Tongue (tissue), 2 donors: ENCODE results near the gene ESYT2. TPM values are rescaled to one million over a fixed set of nuclear protein-coding genes. Genes with fewer than 3 reads are reported as not detected.

Experiments
- DNase-seq: peaks from one replicate; pipeline ENCODE4 v3.0.0-alpha.2; 2015
- total RNA-seq: library from RNA; depleted of rRNA; stranded (reverse); fragments of >200 nt; gene quantifications from one replicate; pipeline ENCODE4 v1.2.3, GENCODE V29; 2014

Gene ESYT2
- total RNA-seq, 1 donor from 2014 or later: 119 TPM

DNA sequence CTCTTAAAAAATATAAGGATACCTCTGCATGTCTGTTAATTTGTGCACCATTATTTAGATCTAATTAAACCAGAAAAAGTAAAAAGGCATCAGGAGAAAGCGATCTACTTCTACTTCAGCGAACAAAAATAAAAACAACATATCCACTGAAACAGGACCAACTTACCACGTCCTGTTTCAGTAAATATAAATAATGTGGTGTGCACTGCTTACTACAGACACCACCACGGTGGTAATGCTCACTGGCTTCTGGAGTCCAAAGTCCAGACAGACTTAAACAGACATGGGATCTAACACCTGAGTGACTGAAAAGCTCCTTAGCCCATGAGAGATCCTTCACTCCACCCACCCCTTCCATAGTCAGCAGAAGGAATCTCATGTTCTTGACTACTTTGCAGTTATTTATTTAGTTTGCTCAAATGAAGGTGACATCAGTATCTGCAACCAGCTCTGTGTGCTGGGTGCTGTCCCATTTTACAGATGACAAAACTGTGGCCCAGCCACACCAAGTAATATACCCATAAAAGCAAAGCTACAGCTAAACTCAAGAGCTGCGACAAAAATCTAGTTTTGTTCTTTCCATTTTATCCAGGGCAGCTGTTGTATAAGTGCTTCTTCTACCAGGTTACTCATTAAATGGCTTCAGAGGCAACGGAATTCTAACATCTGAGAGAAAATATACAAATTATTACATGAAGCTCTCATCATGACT lies 62.6 kb downstream of the ESYT2 start:
- no peak for DNase-seq

DNA sequence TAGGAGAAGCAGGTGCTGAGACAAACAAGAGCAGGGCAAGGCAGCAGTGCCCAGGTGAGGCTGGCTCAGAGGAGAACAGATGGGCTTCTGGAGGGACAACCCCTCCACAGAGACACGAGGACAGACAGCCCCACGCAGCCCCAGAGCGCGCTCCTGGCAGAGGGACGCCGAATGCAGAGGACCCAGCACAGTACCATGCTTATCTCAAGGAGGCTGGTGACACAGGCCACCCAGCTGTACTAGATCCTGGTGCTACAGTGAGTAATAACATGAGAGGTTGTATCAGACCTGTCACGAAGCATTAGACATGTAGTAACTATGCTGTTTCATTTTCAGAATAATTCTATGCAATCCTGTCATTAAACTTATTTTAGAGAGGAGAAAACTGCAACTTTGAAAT lies 64.3 kb downstream of the ESYT2 start:
- DNase-seq: no peak

DNA sequence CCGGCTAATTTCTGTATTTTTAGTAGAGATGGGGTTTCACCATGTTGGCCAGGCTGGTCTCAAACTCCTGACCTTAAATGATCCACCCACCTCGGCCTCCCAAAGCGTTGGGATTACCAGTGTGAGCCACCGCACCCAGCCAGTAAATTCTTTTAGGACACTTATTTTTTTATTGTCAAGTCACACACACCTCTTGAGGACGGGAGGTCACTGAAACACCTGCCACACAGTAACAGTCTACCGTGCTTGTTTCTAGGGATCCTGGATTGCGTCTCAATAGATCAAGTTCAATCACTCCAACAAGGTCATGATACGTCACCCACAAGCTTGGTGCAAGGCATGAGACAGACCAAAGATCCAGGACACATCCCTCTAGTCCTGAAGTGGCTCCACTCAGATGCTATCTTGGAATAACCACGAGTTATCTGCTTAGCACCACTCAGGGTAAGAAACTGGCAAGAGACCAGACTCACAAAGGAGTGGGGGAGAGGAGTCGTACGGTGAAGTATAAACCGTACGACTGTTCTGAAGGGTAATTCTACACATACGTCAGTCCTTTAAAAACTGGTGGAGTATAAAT lies 65.8 kb downstream of the ESYT2 start:
- DNase-seq: no peak

DNA sequence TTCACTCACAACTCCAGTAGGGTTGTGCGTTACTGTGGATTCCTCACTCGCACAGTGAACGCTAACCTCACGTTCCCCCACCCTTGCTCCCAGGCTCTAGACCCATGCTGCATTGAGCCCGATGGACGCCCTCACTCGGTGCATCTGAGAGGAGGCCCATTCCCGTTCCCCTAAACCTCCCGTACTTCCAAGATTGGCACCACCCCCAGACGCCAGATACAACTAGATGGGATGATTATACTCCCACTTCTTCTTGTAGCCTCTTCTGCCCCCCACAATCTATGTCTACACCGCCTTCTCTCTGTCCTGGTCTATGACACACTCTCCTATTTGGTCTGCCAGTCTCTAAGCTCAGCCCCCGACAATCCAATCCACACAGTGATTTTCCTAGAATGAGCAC lies 67.4 kb downstream of the ESYT2 start:
- no peak for DNase-seq

DNA sequence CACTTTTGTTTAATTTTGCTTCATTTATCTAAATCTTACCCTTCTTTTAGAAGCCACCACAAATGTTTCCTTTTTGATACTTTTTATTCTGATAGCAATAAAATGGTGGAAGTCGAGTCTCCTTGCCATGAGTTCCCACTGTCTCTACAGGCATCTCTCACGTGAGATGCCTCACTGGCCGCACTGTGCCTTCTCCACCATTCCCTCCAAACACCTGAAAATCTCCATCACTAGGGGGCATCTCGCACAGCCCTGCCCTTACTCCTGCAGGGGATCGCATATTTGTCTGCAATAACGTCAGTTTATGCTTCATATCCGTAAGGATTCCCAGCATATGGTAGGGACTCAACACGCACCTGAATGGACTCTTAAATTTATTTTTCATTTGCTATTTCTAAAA lies 68.4 kb downstream of the ESYT2 start:
- DNase-seq: no peak

DNA sequence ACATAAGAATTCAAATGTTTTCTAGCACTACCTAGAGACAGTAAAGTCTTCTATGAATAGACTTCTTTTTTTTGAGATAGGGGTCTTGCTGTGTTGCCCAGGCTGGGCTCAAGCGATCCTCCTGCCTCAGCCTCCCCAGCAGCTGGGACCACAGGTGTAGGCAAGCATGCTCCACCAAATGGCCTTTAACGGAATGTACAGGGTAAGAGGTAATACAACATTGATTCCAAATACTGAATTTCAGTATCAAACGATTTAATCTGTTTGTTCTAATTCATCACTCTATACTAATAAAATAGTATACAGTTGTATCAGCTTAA lies 68.9 kb downstream of the ESYT2 start:
- DNase-seq: no peak

DNA sequence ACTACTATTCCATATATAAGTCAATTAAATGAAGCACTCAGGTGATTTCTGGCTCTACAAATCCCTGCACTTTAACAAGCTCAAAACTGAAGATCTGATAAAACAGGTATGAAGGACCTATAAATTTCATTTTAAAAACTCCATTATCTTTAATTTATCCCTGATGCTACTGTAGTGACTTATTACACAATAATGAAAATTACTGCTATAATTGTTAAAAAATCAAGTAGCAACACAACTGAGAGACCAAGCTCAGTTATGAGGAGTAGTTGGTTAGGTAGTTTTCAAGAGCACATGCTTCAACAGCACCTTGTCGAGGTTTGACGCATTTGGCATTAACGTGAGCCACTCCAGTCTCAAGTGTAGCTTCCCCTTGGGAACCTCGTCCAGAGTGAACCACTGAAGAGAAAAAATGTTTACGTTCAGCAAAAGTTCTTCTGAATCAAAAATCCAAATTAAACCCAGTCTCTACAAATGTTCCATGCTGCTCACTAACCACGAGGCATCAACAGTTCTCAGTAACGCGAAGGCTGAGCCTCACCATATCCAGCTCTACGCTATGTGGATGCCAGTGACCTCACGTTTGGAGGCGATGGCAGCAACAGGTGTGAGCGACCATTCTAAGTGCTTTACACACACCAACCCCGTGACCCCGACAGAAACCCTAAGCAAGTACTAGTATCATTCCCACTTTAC lies 69.4 kb downstream of the ESYT2 start:
- no peak for DNase-seq

DNA sequence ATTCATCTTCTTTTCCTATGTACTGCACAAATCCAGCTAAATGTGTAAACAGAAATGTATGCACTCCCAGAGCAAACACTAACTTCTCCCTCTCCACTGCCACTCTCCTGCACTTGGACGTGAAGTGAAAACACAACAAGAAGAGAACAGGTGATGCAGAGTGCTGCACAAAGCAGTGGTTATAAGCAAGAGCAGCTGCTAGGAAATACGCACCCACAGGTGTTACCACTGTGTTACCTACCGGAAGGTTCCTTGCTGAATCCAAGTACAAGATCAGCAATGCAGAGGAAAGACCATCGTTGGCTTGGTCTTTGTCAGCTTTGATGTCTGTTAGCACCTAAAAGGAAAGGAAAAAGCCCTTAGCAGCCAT lies 70.1 kb downstream of the ESYT2 start:
- no peak for DNase-seq

DNA sequence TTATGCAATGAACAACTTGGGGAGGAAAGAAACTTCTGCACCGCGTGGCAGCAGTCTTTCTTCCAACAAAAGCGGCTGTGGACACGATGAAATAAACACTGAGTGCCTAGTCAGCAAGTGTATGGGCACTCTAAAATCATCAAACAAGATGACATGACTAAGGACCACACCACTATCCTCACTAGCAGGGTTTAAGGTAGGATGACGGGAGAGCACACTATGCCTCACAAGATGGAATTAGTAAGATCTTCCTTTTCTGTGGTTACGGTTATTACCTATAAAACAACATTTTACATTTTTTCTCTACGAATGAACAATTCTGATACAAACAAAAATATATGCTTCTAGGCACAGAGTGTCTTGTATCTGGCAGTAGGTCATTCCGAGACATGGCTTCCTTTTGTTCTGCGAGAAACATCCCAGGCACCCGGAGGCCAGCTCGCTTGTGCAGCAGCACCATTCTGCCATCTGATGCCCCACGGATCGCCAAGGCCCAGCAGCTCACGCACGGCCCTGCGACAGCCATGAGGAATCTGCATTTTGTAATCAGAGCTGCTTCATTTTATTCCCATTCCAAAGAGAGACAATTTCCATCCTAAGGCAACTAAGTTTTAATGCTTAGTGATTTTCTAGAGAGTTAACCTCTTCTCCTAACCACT lies 70.6 kb downstream of the ESYT2 start:
- no peak for DNase-seq

DNA sequence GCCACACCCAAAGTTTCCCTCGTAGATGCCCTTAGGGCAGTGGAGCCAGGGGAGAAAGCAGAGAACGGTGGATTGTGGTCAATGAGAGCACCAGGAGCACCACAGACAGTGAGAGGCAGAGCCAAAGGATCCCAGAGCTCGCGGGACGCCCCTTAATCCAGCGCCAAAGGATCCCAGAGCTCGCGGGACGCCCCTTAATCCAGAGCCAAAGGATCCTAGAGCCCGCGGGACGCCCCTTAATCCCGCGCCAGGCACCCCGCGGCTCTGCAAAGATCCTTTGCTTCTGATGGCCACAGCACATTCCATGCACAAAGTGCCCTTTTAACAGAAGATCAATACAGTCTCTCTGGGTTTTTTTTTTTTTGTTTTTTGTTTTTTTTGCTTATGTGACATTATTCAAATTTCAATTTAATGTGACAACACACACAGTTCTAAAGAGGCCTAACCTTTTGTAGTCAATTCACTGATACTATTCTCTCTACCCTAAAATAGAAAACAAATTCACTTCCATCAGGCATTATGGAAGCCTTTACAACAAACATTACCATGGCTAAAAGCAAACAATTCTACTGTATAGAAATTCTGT lies 71.8 kb downstream of the ESYT2 start:
- no peak for DNase-seq

DNA sequence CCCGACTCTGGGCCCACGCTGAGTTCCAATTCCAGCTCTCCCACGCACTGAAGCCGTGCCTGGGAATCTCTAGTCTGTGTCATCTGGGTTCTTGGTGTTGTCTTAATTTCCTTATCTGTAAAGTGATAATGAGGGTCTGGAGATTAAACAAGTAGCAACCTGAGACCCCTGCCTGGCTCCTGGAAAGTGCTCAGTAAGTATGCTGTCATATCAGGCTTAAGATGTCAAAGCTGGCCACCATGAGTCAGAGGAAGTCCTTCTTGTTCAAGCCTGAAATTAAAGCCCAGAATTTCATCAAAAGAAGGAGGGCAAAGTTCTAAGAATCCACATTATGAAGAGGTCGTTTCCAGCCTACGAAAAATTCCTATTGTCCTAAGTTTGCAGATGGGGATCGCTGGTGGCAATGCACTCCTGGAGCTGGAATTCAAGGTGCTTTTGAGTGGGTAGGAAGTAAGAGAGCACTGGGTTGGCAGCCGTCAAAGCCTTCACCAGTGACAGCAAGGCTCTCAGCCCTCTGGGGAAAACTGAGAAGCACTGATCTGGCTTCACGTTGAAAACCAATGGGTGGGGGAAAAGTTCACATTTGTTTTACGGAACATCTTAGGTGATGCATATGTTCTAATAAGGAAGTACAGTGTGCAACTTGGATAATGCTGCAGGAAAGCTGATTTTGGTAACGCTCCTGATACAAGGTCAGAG lies 74.4 kb downstream of the ESYT2 start:
- no peak for DNase-seq

DNA sequence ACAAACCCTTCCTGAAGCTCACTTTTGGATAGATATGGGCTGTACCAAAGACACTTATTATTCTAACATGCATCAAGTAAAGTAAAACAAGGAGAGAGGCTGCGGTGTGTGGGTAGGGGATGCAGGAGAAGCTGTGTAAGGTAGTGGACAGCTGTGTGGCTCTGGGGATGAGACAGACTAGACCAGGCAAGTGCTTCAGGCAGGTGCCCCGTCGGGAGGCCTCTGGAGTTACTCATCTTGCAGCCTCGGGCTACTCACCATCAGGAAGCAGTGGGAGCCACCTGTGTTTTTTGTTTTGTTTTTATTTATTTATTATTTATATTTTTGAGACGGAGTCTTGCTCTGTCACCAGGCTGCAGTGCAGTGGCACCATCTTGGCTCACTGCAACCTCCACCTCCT lies 75.4 kb downstream of the ESYT2 start:
- DNase-seq: no peak

DNA sequence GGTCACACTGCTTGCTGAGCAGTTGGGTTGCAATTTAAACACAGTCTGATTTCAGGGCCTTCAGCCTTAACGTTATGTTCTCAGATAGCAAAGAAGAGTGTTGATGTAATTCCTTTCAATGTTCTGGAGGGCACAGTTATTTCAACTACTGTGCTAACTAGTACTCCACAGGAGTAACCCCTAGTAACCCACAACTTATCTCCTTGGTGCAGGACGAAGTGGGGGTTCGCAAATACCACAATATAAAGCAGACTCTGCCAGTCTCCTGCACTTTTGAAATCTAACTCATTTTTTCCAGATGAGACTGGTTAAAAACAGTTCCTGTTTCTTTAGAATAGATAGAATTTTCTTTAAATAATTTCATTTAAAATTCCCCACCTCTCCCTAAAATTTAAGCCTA lies 77.6 kb downstream of the ESYT2 start:
- no peak for DNase-seq

DNA sequence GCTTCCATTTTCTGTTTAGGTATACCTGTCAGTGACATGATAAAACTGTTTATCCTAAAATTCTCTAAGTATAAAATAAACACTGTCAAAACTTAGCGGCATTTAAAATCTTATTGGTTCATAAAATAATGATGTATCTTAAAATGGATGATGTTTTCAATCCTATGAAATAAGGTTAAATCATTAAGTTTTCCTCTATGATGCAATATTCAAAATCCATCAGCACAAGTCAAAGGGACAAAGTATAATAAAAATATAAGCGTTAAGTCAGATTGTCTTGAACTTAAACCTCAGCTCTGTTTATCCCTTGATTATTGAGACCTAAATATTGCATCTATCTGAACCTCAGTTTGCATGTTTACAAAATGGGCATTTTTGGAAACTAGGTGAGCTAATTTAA lies 78.1 kb downstream of the ESYT2 start:
- no peak for DNase-seq

DNA sequence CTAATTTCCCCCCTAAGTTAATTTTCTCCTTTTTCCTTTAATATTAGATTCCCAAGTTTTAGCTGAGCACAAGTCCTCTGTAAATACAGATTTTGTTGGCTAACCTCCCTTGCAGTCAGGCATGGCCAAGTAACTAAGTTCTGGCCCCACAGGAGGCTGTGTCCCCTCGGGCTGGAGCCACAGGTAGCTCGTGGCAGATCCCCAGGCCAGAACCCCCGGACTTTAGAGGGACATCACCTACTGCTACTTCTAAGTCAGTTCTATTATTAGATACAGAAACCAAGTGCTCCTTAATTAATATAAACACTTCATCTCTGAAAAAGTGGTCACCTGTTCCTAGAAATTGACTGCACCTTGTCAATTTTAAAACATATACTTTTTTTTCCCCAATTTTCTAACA lies 78.6 kb downstream of the ESYT2 start:
- DNase-seq: no peak

DNA sequence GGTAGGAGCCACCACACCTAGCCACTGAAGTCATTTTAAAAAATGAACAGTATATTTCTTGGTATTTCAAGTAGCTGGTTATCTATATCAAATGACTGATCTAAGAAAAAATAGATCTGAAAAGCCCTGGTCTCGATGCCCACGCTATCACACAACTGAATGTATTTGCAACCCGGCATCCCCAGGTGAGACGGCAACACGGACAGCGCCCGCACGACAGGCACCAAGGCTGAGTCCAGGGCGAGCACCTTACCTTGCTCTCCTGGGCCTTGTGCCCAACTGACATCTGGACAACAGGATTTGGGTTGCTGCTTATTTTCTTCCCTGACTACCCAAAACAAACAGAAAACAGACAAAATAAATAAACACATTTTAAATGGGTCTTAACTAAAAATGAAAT lies 79.9 kb downstream of the ESYT2 start:
- no peak for DNase-seq

DNA sequence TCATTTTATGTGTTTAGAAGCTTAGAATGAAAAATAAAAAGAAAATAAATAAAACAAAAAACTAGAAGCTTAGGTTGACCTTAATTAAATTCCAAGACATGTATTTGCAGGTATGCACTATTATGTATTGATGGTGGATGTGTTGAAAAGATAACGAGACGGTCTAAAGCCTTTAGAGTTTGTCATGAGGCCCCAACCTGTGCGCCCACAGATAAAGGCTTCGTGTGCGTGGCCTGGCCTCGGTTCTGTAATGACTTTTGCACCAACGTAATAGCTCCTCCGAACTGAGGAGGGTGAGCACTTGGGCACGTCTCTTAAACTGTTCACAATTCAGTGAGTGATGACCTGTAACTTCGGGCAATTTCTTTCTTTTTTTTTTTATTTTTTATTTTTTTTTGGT lies 81.0 kb downstream of the ESYT2 start:
- no peak for DNase-seq

DNA sequence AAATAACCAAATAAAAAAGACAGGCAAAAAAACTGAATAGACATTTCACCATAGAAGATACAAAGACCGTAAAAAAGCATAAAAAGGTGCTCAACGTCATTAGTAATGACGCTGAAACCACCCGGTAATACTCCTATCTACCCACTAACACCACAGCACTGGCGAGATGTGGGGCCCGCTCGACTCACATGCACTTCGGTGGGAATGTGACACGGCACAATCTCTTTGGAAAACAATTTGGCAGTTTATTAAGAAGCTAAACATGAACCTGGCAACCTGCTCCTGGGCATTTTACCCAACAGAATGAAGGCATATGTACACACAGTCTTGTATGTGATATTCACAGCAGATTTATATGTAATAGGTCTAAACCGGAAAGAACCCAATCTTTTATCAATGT lies 81.9 kb downstream of the ESYT2 start:
- DNase-seq: no peak

DNA sequence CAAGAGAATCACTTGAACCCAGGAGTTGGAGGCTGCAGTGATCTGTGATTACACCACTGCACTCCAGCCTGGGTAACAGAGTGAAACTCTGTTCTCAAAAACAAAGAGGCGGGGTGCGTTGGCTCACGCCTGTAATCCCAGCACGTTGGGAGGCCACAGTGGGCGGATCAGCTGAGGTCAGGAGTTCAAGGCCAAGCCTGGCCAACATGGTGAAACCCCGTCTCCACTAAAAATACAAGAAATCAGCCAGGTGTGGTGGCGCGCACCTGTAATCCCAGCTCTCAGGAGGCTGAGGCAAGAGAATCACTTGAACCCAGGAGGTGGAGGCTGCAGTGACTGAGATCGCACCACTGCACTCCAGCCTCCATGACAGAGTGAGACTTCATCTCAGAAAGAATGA lies 82.4 kb downstream of the ESYT2 start:
- DNase-seq: no peak

DNA sequence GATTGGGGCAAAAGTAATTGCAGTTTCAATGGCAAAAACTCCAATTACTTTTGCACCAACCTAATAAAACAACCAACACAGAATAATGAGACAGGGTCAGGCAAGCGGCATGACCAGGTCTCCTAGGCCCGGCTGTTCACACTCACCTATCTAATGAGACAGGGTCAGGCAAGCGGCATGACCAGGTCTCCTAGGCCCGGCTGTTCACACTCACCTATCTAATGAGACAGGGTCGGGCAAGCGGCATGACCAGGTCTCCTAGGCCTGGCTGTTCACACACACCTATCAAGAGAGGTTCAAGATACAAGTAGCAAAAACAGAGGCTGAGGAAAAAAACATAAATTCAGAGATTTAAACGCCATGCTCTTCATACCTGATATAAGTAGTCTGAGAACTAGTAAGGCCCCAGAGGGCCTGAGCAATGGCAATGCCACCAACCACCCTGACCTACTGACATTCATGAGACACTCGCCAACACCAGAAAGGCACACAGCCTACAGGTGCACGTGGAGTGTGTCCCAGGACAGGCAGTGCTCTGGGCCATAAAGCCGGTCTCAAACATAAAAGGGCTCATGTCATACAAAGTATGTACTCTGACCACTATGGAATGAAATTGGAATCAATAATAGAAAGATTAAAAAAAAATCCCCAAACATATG lies 84.1 kb downstream of the ESYT2 start:
- DNase-seq: no peak

DNA sequence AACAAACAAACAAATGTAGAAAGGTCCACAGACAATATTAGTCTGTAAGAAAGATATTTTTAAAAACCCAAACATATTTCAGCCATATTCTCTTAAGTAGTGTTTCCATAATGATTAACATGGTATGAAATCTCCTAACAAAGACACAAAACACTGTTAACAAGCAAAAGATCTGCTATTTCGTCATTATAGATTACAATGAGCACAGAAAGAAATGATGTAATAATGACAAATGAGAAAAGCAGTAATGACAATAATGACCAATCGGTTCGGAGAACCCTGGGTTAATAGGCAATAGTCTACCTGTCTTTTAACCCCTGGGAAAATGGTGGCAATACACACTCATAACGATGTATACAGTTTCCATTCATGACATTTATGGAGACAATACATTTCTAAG lies 85.2 kb downstream of the ESYT2 start:
- DNase-seq: no peak

DNA sequence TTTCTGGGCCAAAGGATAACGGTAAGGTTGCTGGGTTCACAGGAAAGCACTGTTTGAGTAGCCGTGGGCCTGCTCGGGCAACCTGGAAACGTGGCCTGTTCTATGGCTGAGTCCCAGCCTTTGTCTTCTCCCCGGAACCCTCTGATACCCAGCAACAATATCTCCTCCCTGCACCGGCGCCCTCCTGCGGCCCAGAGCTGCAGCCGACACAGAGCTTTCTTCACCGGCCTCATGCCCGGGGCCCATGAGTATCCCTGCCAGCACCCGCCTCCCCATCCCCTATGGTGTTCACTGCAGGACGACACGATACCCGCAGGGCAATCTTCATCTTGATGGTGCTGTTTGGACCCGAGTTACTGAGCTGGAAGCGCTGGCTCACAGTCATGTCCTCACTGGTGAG lies 86.1 kb downstream of the ESYT2 start:
- no peak for DNase-seq
